SK-N-SH treated with all-trans-retinoic acid at 6 μM for 48 hours (cell line): ENCODE results near the gene CYREN.
"Not testable (repeated sequence)": the region's sequence is repeated elsewhere in the genome, so short reads cannot be mapped to it uniquely, and the experiment has no call there.

ENCODE experiments used
- ATAC-seq: fragments of 200-7000 bp; cut with Tn5 transposase; 3 replicates; pipeline ENCODE4 v1.9.1; 2020; ENCODE audit warnings: mild to moderate bottlenecking, moderate library complexity
- BACH2 ChIP-seq: fragments of 250-450 bp; sonication (Bioruptor Pico); IDR thresholded peaks from 2 replicates; pipeline ENCODE4 v1.9.0; 2021; ENCODE audit warnings: mild to moderate bottlenecking, borderline replicate concordance
- CREB5 ChIP-seq: fragments of 250-450 bp; sonication (Bioruptor Pico); IDR thresholded peaks from 2 replicates; pipeline ENCODE4 v1.5.1; 2020; ENCODE audit warnings: low read depth, mild to moderate bottlenecking, moderate library complexity
- CSDC2 ChIP-seq: fragments of 250-450 bp; sonication (Bioruptor Pico); IDR thresholded peaks from 2 replicates; pipeline ENCODE4 v1.5.0; 2020; ENCODE audit warnings: mild to moderate bottlenecking, moderate library complexity
- ESRRG ChIP-seq: fragments of 250-450 bp; sonication (Bioruptor Pico); IDR thresholded peaks from 2 replicates; pipeline ENCODE4 v1.6.1; 2021; ENCODE audit warnings: mild to moderate bottlenecking
- ISL1 ChIP-seq: fragments of 250-450 bp; sonication (Bioruptor Pico); IDR thresholded peaks from 2 replicates; pipeline ENCODE4 v2.1.2; 2022; ENCODE audit warnings: mild to moderate bottlenecking, moderate library complexity
- OSR1 ChIP-seq: fragments of 250-450 bp; sonication (Bioruptor Pico); IDR thresholded peaks from 2 replicates; pipeline ENCODE4 v1.8.0; 2022; ENCODE audit warnings: moderate library complexity, mild to moderate bottlenecking, inconsistent platforms
- PATZ1 ChIP-seq: fragments of 250-450 bp; sonication (Bioruptor Pico); IDR thresholded peaks from 2 replicates; pipeline ENCODE4 v1.8.0; 2020; ENCODE audit warnings: mild to moderate bottlenecking, moderate library complexity, borderline replicate concordance
- POU6F1 ChIP-seq: fragments of 250-450 bp; sonication (Bioruptor Pico); IDR thresholded peaks from 2 replicates; pipeline ENCODE4 v1.8.0; 2021; ENCODE audit warnings: low read depth, mild to moderate bottlenecking, moderate library complexity, borderline replicate concordance
- PPARA ChIP-seq: fragments of 250-450 bp; sonication (Bioruptor Pico); IDR thresholded peaks from 2 replicates; pipeline ENCODE4 v1.5.0; 2020; ENCODE audit warnings: mild to moderate bottlenecking, borderline replicate concordance
- RARB ChIP-seq: fragments of 250-450 bp; sonication (Bioruptor Pico); IDR thresholded peaks from 2 replicates; pipeline ENCODE4 v1.8.0; 2021; ENCODE audit warnings: mild to moderate bottlenecking, moderate library complexity
- SNAI2 ChIP-seq: fragments of 250-450 bp; sonication (Bioruptor Pico); IDR thresholded peaks from 2 replicates; pipeline ENCODE4 v1.5.0; 2020; ENCODE audit warnings: mild to moderate bottlenecking, moderate library complexity
- TCF4 ChIP-seq: fragments of 250-450 bp; sonication (Bioruptor Pico); IDR thresholded peaks from 2 replicates; pipeline ENCODE4 v1.8.0; 2021; ENCODE audit warnings: mild to moderate bottlenecking, moderate library complexity, borderline replicate concordance
- TOX ChIP-seq: fragments of 250-450 bp; sonication (Bioruptor Pico); IDR thresholded peaks from 2 replicates; pipeline ENCODE4 v1.8.0; 2021; ENCODE audit warnings: mild to moderate bottlenecking, moderate library complexity, borderline replicate concordance
- TSHZ2 ChIP-seq: fragments of 250-450 bp; sonication (Bioruptor Pico); IDR thresholded peaks from 2 replicates; pipeline ENCODE4 v1.5.0; 2020; ENCODE audit warnings: mild to moderate bottlenecking, moderate library complexity
- ZC3H10 ChIP-seq: fragments of 250-450 bp; sonication (Bioruptor Pico); IDR thresholded peaks from 2 replicates; pipeline ENCODE4 v1.5.1; 2021; ENCODE audit warnings: mild to moderate bottlenecking, moderate library complexity
- ZFP3 ChIP-seq: fragments of 250-450 bp; sonication (Bioruptor Pico); IDR thresholded peaks from 2 replicates; pipeline ENCODE4 v1.5.0; 2020; ENCODE audit warnings: mild to moderate bottlenecking, moderate library complexity
- ZFP30 ChIP-seq: fragments of 450-650 bp; formaldehyde crosslinking; IDR thresholded peaks from 2 replicates; pipeline ENCODE4 v1.5.0; 2022; ENCODE audit warnings: mild to moderate bottlenecking, moderate library complexity
- ZNF565 ChIP-seq: fragments of 450-650 bp; formaldehyde crosslinking; conservative IDR thresholded peaks from 2 replicates; pipeline ENCODE4 v1.5.0; 2020; ENCODE audit warnings: low read depth, mild to moderate bottlenecking, moderate library complexity
- ZNF70 ChIP-seq: fragments of 450-650 bp; formaldehyde crosslinking; IDR thresholded peaks from 2 replicates; pipeline ENCODE4 v1.5.0; 2020; ENCODE audit warnings: mild to moderate bottlenecking, moderate library complexity

CYREN gene

GRCh38 chr7:135174941-135175340 lies 4.4 kb upstream of the CYREN start:
- no peak for TF ChIP-seq RARB (CRISPR knock-in tag)
- TF ChIP-seq BACH2 (CRISPR knock-in tag): no peak
- TF ChIP-seq ESRRG: no peak
- no peak for TF ChIP-seq CREB5
- TF ChIP-seq ZFP30 (CRISPR knock-in tag): no peak
- ATAC-seq: no peak

- ATAC-seq: not testable (repeated sequence)
Observed at GRCh38 chr7:135173916-135174315, 3.4 kb upstream of the CYREN start.

GRCh38 chr7:135171581-135172291 lies 1.2 kb upstream of the CYREN start:
- not testable (repeated sequence) for ATAC-seq

- not testable (repeated sequence) for ATAC-seq
Observed at GRCh38 chr7:135170998-135171481, 533 bp upstream of the CYREN start.

- no peak; the same call in 2 of the 3 replicates for ATAC-seq
- no peak for TF ChIP-seq POU6F1 (CRISPR knock-in tag)
- no peak for TF ChIP-seq ESRRG
- TF ChIP-seq ZNF565 (CRISPR knock-in tag): no peak
- no peak for TF ChIP-seq ZC3H10 (CRISPR knock-in tag)
- TF ChIP-seq BACH2 (CRISPR knock-in tag): no peak
Observed at GRCh38 chr7:135169964-135170273, 588 bp downstream of the CYREN start.

- TF ChIP-seq ISL1: no peak
- TF ChIP-seq CREB5: no peak
- TF ChIP-seq PATZ1 (CRISPR knock-in tag): no peak
- no peak for TF ChIP-seq OSR1
- no peak for TF ChIP-seq TCF4 (CRISPR knock-in tag)
- no peak for TF ChIP-seq ZNF565 (CRISPR knock-in tag)
- TF ChIP-seq SNAI2 (CRISPR knock-in tag): no peak
- no peak for TF ChIP-seq TSHZ2
- TF ChIP-seq ZNF70: no peak
- TF ChIP-seq ZFP3 (CRISPR knock-in tag): no peak
- no peak for TF ChIP-seq CSDC2
- no peak for TF ChIP-seq ZC3H10 (CRISPR knock-in tag)
- no peak for TF ChIP-seq TOX (CRISPR knock-in tag)
- TF ChIP-seq ESRRG: no peak
- TF ChIP-seq POU6F1 (CRISPR knock-in tag): no peak
- no peak for TF ChIP-seq PPARA (CRISPR knock-in tag)
- no peak for ATAC-seq
Observed at GRCh38 chr7:135169141-135169963, 1.2 kb downstream of the CYREN start.
